SH-SY5Y (cell line): ENCODE results near the gene BTBD9.

Experiments used
- GATA2 ChIP-seq: IDR thresholded peaks from 2 replicates; pipeline ENCODE4 v1.6.1; 2011; ENCODE audit warnings: mild to moderate bottlenecking, low read depth, low read length
- GATA3 ChIP-seq: IDR thresholded peaks from 2 replicates; pipeline ENCODE4 v1.6.1; 2011; ENCODE audit warnings: low read depth, mild to moderate bottlenecking, low read length, moderate library complexity

GRCh38 chr6:38460186-38460585, 179.5 kb downstream of the BTBD9 start:
- TF ChIP-seq GATA2 (no peak), GATA3 (no peak)
